Right forelimb (tissue), 1 donor: ENCODE data around the gene OPN1MW3.
"Not testable (repeated sequence)": the region's sequence is repeated elsewhere in the genome, so short reads cannot be mapped to it uniquely, and the experiment has no call there.

Experiments
- DNase-seq: peaks from one replicate; pipeline ENCODE4 v3.0.0-alpha.2; 2018

The OPN1MW3 gene

GRCh38 chrX:154298312-154298711 is 40.9 kb downstream of the OPN1MW3 start:
- DNase-seq = no peak

GRCh38 chrX:154300816-154301215 is 43.4 kb downstream of the OPN1MW3 start:
- no peak for DNase-seq

GRCh38 chrX:154302998-154303397 is 45.6 kb downstream of the OPN1MW3 start:
- not testable (repeated sequence) for DNase-seq

- DNase-seq = no peak
Observed at GRCh38 chrX:154303476-154303875, 46.1 kb downstream of the OPN1MW3 start.

GRCh38 chrX:154304846-154305245 is 47.5 kb downstream of the OPN1MW3 start:
- DNase-seq = no peak

- DNase-seq = no peak
Observed at GRCh38 chrX:154305541-154306205, 48.3 kb downstream of the OPN1MW3 start.

GRCh38 chrX:154307202-154307601 is 49.8 kb downstream of the OPN1MW3 start:
- no peak for DNase-seq

- DNase-seq = peak; percentile 47
Observed at GRCh38 chrX:154308108-154308946, 50.9 kb downstream of the OPN1MW3 start.

- no peak for DNase-seq
Observed at GRCh38 chrX:154309041-154309775, 51.8 kb downstream of the OPN1MW3 start.

GRCh38 chrX:154310616-154311536 is 53.5 kb downstream of the OPN1MW3 start:
- DNase-seq = no peak

GRCh38 chrX:154312116-154312515 is 54.7 kb downstream of the OPN1MW3 start:
- DNase-seq = no peak

- no peak for DNase-seq
Observed at GRCh38 chrX:154313147-154313546, 55.8 kb downstream of the OPN1MW3 start.

- DNase-seq = no peak
Observed at GRCh38 chrX:154315416-154315815, 58.0 kb downstream of the OPN1MW3 start.

GRCh38 chrX:154317391-154317995 is 60.1 kb downstream of the OPN1MW3 start:
- no peak for DNase-seq

- DNase-seq = no peak
Observed at GRCh38 chrX:154320406-154320805, 63.0 kb downstream of the OPN1MW3 start.
